Inflammatory macrophage treated with lipopolysaccharide for 1 hour (primary cell): ENCODE data around the gene SENP1.

Experiments
- DNase-seq, 2 donors: peaks; one replicate each; pipeline ENCODE4 v3.0.0-alpha.2; 2020 to 2022

The SENP1 gene

GRCh38 chr12:48015954-48016353, 89.9 kb downstream of the SENP1 start:
- no peak for DNase-seq

- no peak for DNase-seq
Measured at GRCh38 chr12:48015129-48015528, 90.8 kb downstream of the SENP1 start.

GRCh38 chr12:48013287-48013686, 92.6 kb downstream of the SENP1 start:
- DNase-seq, result no peak

- DNase-seq, result no peak
Measured at GRCh38 chr12:48012070-48012469, 93.8 kb downstream of the SENP1 start.

GRCh38 chr12:48010366-48010970, 95.4 kb downstream of the SENP1 start:
- no peak for DNase-seq

- DNase-seq, result no peak
Measured at GRCh38 chr12:48009471-48009870, 96.4 kb downstream of the SENP1 start.

GRCh38 chr12:48008950-48009349, 96.9 kb downstream of the SENP1 start:
- no peak for DNase-seq

GRCh38 chr12:48008349-48008748, 97.5 kb downstream of the SENP1 start:
- no peak for DNase-seq

- no peak for DNase-seq
Measured at GRCh38 chr12:48007206-48007605, 98.7 kb downstream of the SENP1 start.

- no peak for DNase-seq
Measured at GRCh38 chr12:48005750-48006021, 100.2 kb downstream of the SENP1 start.

- DNase-seq, result no peak
Measured at GRCh38 chr12:48005001-48005749, 100.7 kb downstream of the SENP1 start.

GRCh38 chr12:48004053-48004941, 101.6 kb downstream of the SENP1 start, which contains the start of gene COL2A1:
Gene COL2A1 (minus strand): TSS chr12:48004476. CDS start chr12:48004321, 155 bp downstream.
- no peak for DNase-seq

GRCh38 chr12:48003226-48004052, 102.4 kb downstream of the SENP1 start:
- DNase-seq, result no peak

GRCh38 chr12:48002773-48003218, 103.1 kb downstream of the SENP1 start:
- DNase-seq, result no peak

GRCh38 chr12:48002414-48002730, 103.5 kb downstream of the SENP1 start:
- no peak for DNase-seq

- DNase-seq, result no peak
Measured at GRCh38 chr12:48001505-48002413, 104.1 kb downstream of the SENP1 start.

GRCh38 chr12:48000878-48001504, 104.9 kb downstream of the SENP1 start:
- peak; percentile 19 to 22 for DNase-seq

GRCh38 chr12:47999816-48000215, 106.1 kb downstream of the SENP1 start:
- no peak for DNase-seq

GRCh38 chr12:47997321-47997720, 108.6 kb downstream of the SENP1 start:
- no peak for DNase-seq

- DNase-seq, result no peak
Measured at GRCh38 chr12:47995981-47996401, 109.9 kb downstream of the SENP1 start.

- DNase-seq, result no peak
Measured at GRCh38 chr12:47993491-47993890, 112.4 kb downstream of the SENP1 start.
